Colonic mucosa (tissue), 4 donors: Measurements from ENCODE around the gene HDAC9. TPM values are rescaled to one million over a fixed set of nuclear protein-coding genes. Genes with fewer than 3 reads are reported as not detected.

ENCODE experiments used
- DNase-seq: peaks from one replicate; pipeline ENCODE4 v3.0.0-alpha.2; 2020
- H3K27ac ChIP-seq: fragments of 200-600 bp; one replicate; pipeline ENCODE4 v1.8.0; 2021
- H3K27me3 ChIP-seq: fragments of 200-600 bp; one replicate; pipeline ENCODE4 v1.8.0; 2021
- H3K36me3 ChIP-seq: fragments of 200-600 bp; one replicate; pipeline ENCODE4 v1.8.0; 2021
- H3K4me1 ChIP-seq: fragments of 200-600 bp; one replicate; pipeline ENCODE4 v1.8.0; 2021; ENCODE audit warnings: mild to moderate bottlenecking
- H3K4me3 ChIP-seq: fragments of 200-600 bp; one replicate; pipeline ENCODE4 v1.8.0; 2021
- H3K9ac ChIP-seq, 2 donors: one replicate each; pipeline ENCODE4 v1.7.0; 2013; ENCODE audit warnings: control low read depth in 2 of 2, low read depth in 2 of 2, low read length in 2 of 2
- H3K9me3 ChIP-seq: fragments of 200-600 bp; one replicate; pipeline ENCODE4 v1.8.0; 2021
- CTCF ChIP-seq: fragments of 200-600 bp; IDR thresholded peaks from one replicate; pipeline ENCODE4 v1.8.0; 2022; ENCODE audit warnings: antibody characterized with exemption, mild to moderate bottlenecking
- intact Hi-C: fragments of 100-400 bp; cut with DNase I; formaldehyde crosslinking; loops from one replicate; pipeline ENCODE4 v1.14.1; 2022
- total RNA-seq, 2 donors: library from RNA; stranded (reverse); fragmentation: NEBNext Ultra II Directional in 1 of 2; extraction: Animal tissue kit (Norgen Biotek cat#: 25700) in 1 of 2; gene quantifications; one replicate each; pipeline ENCODE4 v1.2.1, GENCODE V29; 2021
- donor health status: healthy.
- donor health status: DM: no; HTN: no; CAD: no.
- donor health status: DM: no; HTN: no; CAD: no.

The HDAC9 gene
- total RNA-seq, 2 donors from 2014 or later = 2.6 to 8.7 TPM

- H3K27ac ChIP-seq = no peak overlapping the region
- intact Hi-C loops = no loop called here
- no peak overlapping the region for H3K4me3 ChIP-seq
- H3K4me1 ChIP-seq = no peaks in the 10 kb centered on the region
- H3K36me3 ChIP-seq = no peaks in the 10 kb centered on the region
- no peak for DNase-seq
- H3K9ac ChIP-seq = no peak overlapping the region
- H3K27me3 ChIP-seq = no peaks in the 10 kb centered on the region
- TF ChIP-seq CTCF = no peak
- H3K9me3 ChIP-seq = no peaks in the 10 kb centered on the region
These were observed 245.0 kb downstream of the HDAC9 start for GRCh38 chr7:18740579-18740988.

GRCh38 chr7:18753972-18754610 lies 258.5 kb downstream of the HDAC9 start:
- Histone ChIP-seq H3K36me3 (no peaks in the 10 kb centered on the region), H3K27ac (no peak overlapping the region), H3K27me3 (no peaks in the 10 kb centered on the region), H3K4me1 (no peaks in the 10 kb centered on the region), H3K9me3 (no peaks in the 10 kb centered on the region), H3K9ac (no peak overlapping the region), H3K4me3 (no peak overlapping the region)
- TF ChIP-seq CTCF = no peak
- no peak for DNase-seq
- intact Hi-C loops = no loop called here

- TF ChIP-seq CTCF = no peak
- H3K9ac ChIP-seq = no peak overlapping the region
- intact Hi-C loops = no loop called here
These were observed 259.2 kb downstream of the HDAC9 start for GRCh38 chr7:18754766-18755165.

GRCh38 chr7:18755793-18756192 lies 260.2 kb downstream of the HDAC9 start:
- no peak for TF ChIP-seq CTCF
- intact Hi-C loops = no loop called here

More at GRCh38 chr7:18754766-18755165, 259.2 kb downstream of the HDAC9 start:
- Histone ChIP-seq H3K36me3 (no peaks in the 10 kb centered on the region), H3K9me3 (no peaks in the 10 kb centered on the region), H3K27me3 (no peaks in the 10 kb centered on the region), H3K4me3 (no peak overlapping the region), H3K27ac (no peak overlapping the region), H3K4me1 (no peaks in the 10 kb centered on the region)
- no peak for DNase-seq

GRCh38 chr7:18756378-18757050 lies 261.0 kb downstream of the HDAC9 start:
- Histone ChIP-seq H3K9ac (no peak overlapping the region), H3K27me3 (no peaks in the 10 kb centered on the region), H3K27ac (no peak overlapping the region), H3K36me3 (no peaks in the 10 kb centered on the region), H3K9me3 (no peaks in the 10 kb centered on the region), H3K4me3 (no peak overlapping the region), H3K4me1 (no peaks in the 10 kb centered on the region)
- no peak for TF ChIP-seq CTCF
- no peak for DNase-seq
- intact Hi-C loops = no loop called here

More at GRCh38 chr7:18755793-18756192, 260.2 kb downstream of the HDAC9 start:
- no peak overlapping the region for H3K27ac ChIP-seq
- no peak overlapping the region for H3K4me3 ChIP-seq
- H3K9ac ChIP-seq = no peak overlapping the region
- no peaks in the 10 kb centered on the region for H3K4me1 ChIP-seq
- no peaks in the 10 kb centered on the region for H3K9me3 ChIP-seq
- H3K36me3 ChIP-seq = no peaks in the 10 kb centered on the region
- DNase-seq = no peak
- H3K27me3 ChIP-seq = no peaks in the 10 kb centered on the region
